Peyer's patch (tissue), 4 donors: Measurements from ENCODE around the gene MCTP1.

Source experiments
- POLR2A ChIP-seq, 2 donors: fragments of 450-650 bp; IDR thresholded peaks; one replicate each; pipeline ENCODE4 v1.5.1; 2017; ENCODE audit warnings: antibody characterized with exemption in 2 of 2, mild to moderate bottlenecking in 2 of 2, moderate library complexity in 2 of 2
- TF ChIP-seq, protein P1 (sequence below), 6 experiments: fragments of 450-650 bp in 4 of 6; fragments of 200-600 bp in 2 of 6; sonication (generic) in 1 of 6; IDR thresholded peaks; one replicate each; pipeline ENCODE4 v1.5.1; 2017 to 2019; ENCODE audit warnings: antibody characterized with exemption in 6 of 6, mild to moderate bottlenecking in 3 of 6, moderate library complexity in 1 of 6

DNA sequence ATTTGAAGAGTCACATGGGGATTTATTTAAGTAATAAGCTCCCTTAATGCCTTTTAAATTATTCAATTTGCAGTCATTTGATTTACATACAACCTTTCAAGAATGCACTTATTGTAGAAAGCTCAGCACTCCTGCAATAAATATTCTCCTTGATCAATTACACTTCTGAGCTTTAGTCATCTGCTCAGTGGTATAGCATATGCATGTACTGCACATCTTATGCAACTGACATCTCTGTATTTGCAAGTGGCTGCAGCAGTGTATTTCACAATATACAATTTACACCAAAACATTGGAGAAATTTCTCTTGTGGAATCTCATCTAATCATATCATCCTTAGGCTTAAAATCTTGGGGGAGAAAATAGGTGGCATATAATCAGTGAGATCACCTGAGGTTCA lies 340.7 kb downstream of the MCTP1 start:
- TF ChIP-seq, protein P1, sequence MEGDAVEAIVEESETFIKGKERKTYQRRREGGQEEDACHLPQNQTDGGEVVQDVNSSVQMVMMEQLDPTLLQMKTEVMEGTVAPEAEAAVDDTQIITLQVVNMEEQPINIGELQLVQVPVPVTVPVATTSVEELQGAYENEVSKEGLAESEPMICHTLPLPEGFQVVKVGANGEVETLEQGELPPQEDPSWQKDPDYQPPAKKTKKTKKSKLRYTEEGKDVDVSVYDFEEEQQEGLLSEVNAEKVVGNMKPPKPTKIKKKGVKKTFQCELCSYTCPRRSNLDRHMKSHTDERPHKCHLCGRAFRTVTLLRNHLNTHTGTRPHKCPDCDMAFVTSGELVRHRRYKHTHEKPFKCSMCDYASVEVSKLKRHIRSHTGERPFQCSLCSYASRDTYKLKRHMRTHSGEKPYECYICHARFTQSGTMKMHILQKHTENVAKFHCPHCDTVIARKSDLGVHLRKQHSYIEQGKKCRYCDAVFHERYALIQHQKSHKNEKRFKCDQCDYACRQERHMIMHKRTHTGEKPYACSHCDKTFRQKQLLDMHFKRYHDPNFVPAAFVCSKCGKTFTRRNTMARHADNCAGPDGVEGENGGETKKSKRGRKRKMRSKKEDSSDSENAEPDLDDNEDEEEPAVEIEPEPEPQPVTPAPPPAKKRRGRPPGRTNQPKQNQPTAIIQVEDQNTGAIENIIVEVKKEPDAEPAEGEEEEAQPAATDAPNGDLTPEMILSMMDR (IDR thresholded peaks at IDR 0.05) = no peak
- TF ChIP-seq POLR2A (IDR thresholded peaks at IDR 0.05) = no peak
